H4 (cell line): ENCODE data around the gene CD82. TPM values are rescaled to one million over a fixed set of nuclear protein-coding genes. Genes with fewer than 3 reads are reported as not detected.

ENCODE experiments used
- DNase-seq: peaks from one replicate; pipeline ENCODE4 v3.0.0-alpha.2; 2015; ENCODE audit warnings: low spot score
- total RNA-seq: library from RNA; depleted of rRNA; stranded (reverse); fragments of >200 nt; shearing (Covaris generic); gene quantifications from 2 replicates; pipeline ENCODE4 v1.2.3, GENCODE V29; 2014; rRNA removed

Gene CD82
- 6.7 and 15.7 TPM in 2 replicates for total RNA-seq

GRCh38 chr11:44565211-44565952 is at the start of gene CD82:
Gene CD82 (plus strand): TSS chr11:44565663. CDS start chr11:44594663, 29,000 bp downstream.
- peak; percentile 99 for DNase-seq

GRCh38 chr11:44516688-44517507 is 48.6 kb upstream of the CD82 start:
- no peak for DNase-seq

GRCh38 chr11:44517541-44517940 is 47.9 kb upstream of the CD82 start:
- DNase-seq: no peak

GRCh38 chr11:44518968-44519550 is 46.4 kb upstream of the CD82 start:
- no peak for DNase-seq

- no peak for DNase-seq
Observed at GRCh38 chr11:44519989-44520737, 45.3 kb upstream of the CD82 start.

GRCh38 chr11:44521148-44521547 is 44.3 kb upstream of the CD82 start:
- no peak for DNase-seq

- no peak for DNase-seq
Observed at GRCh38 chr11:44522294-44522693, 43.2 kb upstream of the CD82 start.

- DNase-seq: no peak
Observed at GRCh38 chr11:44524346-44524745, 41.1 kb upstream of the CD82 start.

GRCh38 chr11:44524751-44525201 is 40.7 kb upstream of the CD82 start:
- DNase-seq: no peak

- no peak for DNase-seq
Observed at GRCh38 chr11:44525473-44526252, 39.8 kb upstream of the CD82 start.

- no peak for DNase-seq
Observed at GRCh38 chr11:44526438-44526837, 39.0 kb upstream of the CD82 start.

GRCh38 chr11:44527476-44527875 is 38.0 kb upstream of the CD82 start:
- DNase-seq: no peak

GRCh38 chr11:44528103-44528502 is 37.4 kb upstream of the CD82 start:
- no peak for DNase-seq

- DNase-seq: no peak
Observed at GRCh38 chr11:44528581-44528980, 36.9 kb upstream of the CD82 start.

GRCh38 chr11:44529895-44530412 is 35.5 kb upstream of the CD82 start:
- no peak for DNase-seq

- DNase-seq: peak; percentile 58
Observed at GRCh38 chr11:44530413-44531115, 34.9 kb upstream of the CD82 start.

GRCh38 chr11:44531116-44531504 is 34.4 kb upstream of the CD82 start:
- no peak for DNase-seq

- DNase-seq: no peak
Observed at GRCh38 chr11:44531636-44532035, 33.8 kb upstream of the CD82 start.

- DNase-seq: no peak
Observed at GRCh38 chr11:44532809-44533208, 32.7 kb upstream of the CD82 start.
